Thyroid gland (tissue), 4 donors: ENCODE measurements around the gene SSTR4. TPM values are rescaled to one million over a fixed set of nuclear protein-coding genes. Genes with fewer than 3 reads are reported as not detected.
A peak's percentile ranks its signal among the peaks of the same experiment; 100 is the strongest.

Experiments used
- DNase-seq, 2 donors: peaks; one replicate each; pipeline ENCODE4 v3.0.0-alpha.2; 2019
- H3K27ac ChIP-seq, 3 donors: fragments of 200-600 bp; sonication (generic); 1 replicate in 2 of 3; 2 replicates in 1 of 3; pipeline ENCODE4 v1.5.1; 2016 to 2019; ENCODE audit warnings: mild to moderate bottlenecking in 1 of 3, moderate library complexity in 1 of 3
- H3K27me3 ChIP-seq: fragments of 200-600 bp; sonication (generic); one replicate; pipeline ENCODE4 v1.5.1; 2019
- H3K36me3 ChIP-seq, 2 donors: fragments of 200-600 bp; sonication (generic); one replicate each; pipeline ENCODE4 v1.5.1; 2016 to 2019
- H3K4me1 ChIP-seq, 2 donors: fragments of 200-600 bp; sonication (generic); one replicate each; pipeline ENCODE4 v1.5.1; 2017 to 2019
- H3K4me3 ChIP-seq, 3 donors: fragments of 200-600 bp; sonication (generic); replicated peaks in 1 of 3; 1 replicate in 2 of 3; 2 replicates in 1 of 3; pipeline ENCODE4 v1.5.1; 2016; ENCODE audit warnings: mild to moderate bottlenecking in 1 of 3
- H3K9me3 ChIP-seq: fragments of 200-600 bp; sonication (generic); one replicate; pipeline ENCODE4 v1.5.1; 2017
- POLR2A ChIP-seq, 2 donors: fragments of 450-650 bp; IDR thresholded peaks; one replicate each; pipeline ENCODE4 v1.6.1; 2017; ENCODE audit warnings: antibody characterized with exemption in 2 of 2, mild to moderate bottlenecking in 2 of 2, moderate library complexity in 1 of 2
- WGBS, 2 donors: methylation state at CpG; one replicate each; pipeline ENCODE4 v1.1.5; 2017; 5-methylcytosine and 5-hydroxymethylcytosine counted together
- intact Hi-C: fragments of 100-400 bp; cut with DNase I; formaldehyde crosslinking; loops from one replicate; pipeline ENCODE4 v1.15.1; 2023
- total RNA-seq, 4 donors: library from RNA; depleted of rRNA; stranded (reverse); fragments of >200 nt; gene quantifications; one replicate each; pipeline ENCODE4 v1.2.3, GENCODE V29; 2016
- TF ChIP-seq, protein P1 (sequence below), 6 experiments: fragments of 200-600 bp in 3 of 6; fragments of 450-650 bp in 3 of 6; sonication (generic) in 3 of 6; IDR thresholded peaks; one replicate each; pipeline ENCODE4 v1.5.1; 2016 to 2019; ENCODE audit warnings: antibody characterized with exemption in 6 of 6, mild to moderate bottlenecking in 2 of 6, inconsistent platforms in 1 of 6, moderate library complexity in 1 of 6

The SSTR4 gene
- total RNA-seq, 4 donors from 2014 or later, result not detected

DNA sequence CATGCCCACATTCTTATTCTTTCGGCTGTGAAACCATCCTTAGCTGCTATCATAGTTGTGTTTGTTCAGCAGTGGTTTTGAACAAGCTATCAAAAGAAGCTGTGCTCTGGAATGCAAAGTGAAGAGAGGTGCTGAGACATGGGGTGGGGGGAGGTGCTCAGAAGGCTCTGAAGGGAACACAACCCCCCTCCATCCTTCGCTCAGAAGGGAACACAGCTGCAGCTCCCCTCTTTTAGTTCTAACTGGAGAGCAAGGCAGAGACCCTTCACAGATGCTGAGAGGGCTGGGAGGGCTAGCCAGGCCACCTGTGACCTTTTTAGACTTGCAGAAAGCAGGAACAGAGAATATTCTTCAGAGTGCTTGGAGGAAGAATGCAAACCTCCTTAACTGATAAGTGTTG is 17.6 kb upstream of the SSTR4 start:
- TF ChIP-seq, protein P1, sequence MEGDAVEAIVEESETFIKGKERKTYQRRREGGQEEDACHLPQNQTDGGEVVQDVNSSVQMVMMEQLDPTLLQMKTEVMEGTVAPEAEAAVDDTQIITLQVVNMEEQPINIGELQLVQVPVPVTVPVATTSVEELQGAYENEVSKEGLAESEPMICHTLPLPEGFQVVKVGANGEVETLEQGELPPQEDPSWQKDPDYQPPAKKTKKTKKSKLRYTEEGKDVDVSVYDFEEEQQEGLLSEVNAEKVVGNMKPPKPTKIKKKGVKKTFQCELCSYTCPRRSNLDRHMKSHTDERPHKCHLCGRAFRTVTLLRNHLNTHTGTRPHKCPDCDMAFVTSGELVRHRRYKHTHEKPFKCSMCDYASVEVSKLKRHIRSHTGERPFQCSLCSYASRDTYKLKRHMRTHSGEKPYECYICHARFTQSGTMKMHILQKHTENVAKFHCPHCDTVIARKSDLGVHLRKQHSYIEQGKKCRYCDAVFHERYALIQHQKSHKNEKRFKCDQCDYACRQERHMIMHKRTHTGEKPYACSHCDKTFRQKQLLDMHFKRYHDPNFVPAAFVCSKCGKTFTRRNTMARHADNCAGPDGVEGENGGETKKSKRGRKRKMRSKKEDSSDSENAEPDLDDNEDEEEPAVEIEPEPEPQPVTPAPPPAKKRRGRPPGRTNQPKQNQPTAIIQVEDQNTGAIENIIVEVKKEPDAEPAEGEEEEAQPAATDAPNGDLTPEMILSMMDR (IDR thresholded peaks at IDR 0.05), result no peak
- no peak for TF ChIP-seq POLR2A (IDR thresholded peaks at IDR 0.05)
- no peak overlapping the region for H3K4me3 ChIP-seq

DNA sequence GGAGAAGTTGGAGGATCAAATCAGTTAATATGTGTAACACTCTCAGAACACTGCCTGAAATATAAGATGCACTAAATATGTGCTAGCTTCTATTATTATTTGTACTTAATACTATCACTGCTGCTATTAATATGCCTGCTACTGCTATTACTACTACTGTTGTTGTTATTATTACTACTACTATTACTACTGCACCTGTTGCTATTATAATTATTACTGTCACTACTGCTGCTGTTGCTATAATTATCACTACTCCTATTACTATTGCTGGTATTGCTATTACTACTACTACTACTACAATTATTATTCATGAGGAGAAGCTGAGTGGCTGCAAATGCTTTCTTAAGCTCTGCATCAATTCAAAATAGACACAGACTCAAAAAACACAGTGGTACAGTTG is 16.7 kb upstream of the SSTR4 start:
- Histone ChIP-seq H3K4me1 (peaks cover 0 to 19% of the 10 kb centered on the region in 2 donors), H3K27ac (no peak overlapping the region), H3K36me3 (no peaks in the 10 kb centered on the region), H3K27me3 (no peaks in the 10 kb centered on the region), H3K4me3 (no peak overlapping the region), H3K9me3 (no peaks in the 10 kb centered on the region)
- no peak for TF ChIP-seq POLR2A (IDR thresholded peaks at IDR 0.05)
- TF ChIP-seq, protein P1 (IDR thresholded peaks at IDR 0.05), result no peak
- no peak for DNase-seq
- intact Hi-C loops, result no loop called here

More for the DNA sequence above, 17.6 kb upstream of the SSTR4 start:
- no peaks in the 10 kb centered on the region for H3K36me3 ChIP-seq
- WGBS, 2 donors, result 39 to 58% methylated on average over 2 of the region's 2 CpGs
- H3K9me3 ChIP-seq, result no peaks in the 10 kb centered on the region
- no peak overlapping the region for H3K27ac ChIP-seq
- H3K4me1 ChIP-seq, result peaks cover 0 to 19% of the 10 kb centered on the region in 2 donors
- intact Hi-C loops, result no loop called here
- no peak for DNase-seq
- H3K27me3 ChIP-seq, result no peaks in the 10 kb centered on the region

DNA sequence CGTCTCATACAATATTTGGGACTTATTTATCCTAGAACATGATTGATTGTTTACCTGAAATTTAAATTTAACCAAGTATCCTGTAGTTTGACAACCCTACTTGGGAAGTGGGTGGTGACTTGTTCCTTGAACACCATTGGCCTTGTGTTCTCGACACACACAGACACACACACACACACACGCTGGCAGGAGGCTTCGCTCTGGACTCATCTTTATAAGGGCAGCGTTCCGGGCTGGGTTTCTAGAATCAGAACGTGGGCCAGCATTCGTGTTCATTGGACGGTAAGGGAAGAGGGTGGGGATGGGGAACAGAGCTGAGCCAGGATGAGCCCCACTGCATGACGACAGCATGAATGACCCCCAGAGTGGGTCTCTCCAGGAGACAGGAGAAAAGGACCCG is 16.2 kb upstream of the SSTR4 start:
- WGBS, 2 donors, result 91 to 94% methylated on average over 11 of the region's 11 CpGs

DNA sequence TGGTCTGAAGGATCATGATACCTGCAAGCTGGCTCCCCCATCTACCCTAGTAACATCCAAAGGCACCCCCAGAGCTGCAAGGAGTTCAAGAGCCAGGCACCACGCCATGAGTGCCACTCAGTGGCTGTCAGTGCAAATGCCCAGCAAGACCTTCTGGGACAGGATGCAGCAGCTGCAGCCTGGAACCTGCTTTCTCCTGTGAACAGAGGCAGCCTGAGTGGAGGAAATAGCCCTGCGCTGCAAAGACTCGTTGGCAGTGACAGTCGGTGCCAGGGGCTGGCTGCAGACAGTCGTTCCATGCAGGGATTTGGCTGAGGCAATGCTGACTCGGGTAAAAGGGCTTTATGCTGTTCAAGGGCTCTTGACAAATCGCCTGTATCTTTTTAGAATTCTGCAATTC is 15.7 kb upstream of the SSTR4 start:
- no peaks in the 10 kb centered on the region for H3K27me3 ChIP-seq
- intact Hi-C loops, result no loop called here
- no peaks in the 10 kb centered on the region for H3K36me3 ChIP-seq
- H3K9me3 ChIP-seq, result no peaks in the 10 kb centered on the region
- H3K4me3 ChIP-seq, result no peak overlapping the region
- 22 to 43% methylated on average over 4 to 7 of the region's 7 CpGs for WGBS, 2 donors
- no peak overlapping the region for H3K27ac ChIP-seq
- H3K4me1 ChIP-seq, result peaks cover 0 to 19% of the 10 kb centered on the region in 2 donors
- DNase-seq, result peak in 1 of 2 donors; percentile 44
- TF ChIP-seq, protein P1 (IDR thresholded peaks at IDR 0.05), result no peak
- TF ChIP-seq POLR2A (IDR thresholded peaks at IDR 0.05), result no peak

More for the DNA sequence above, 16.2 kb upstream of the SSTR4 start:
- no peaks in the 10 kb centered on the region for H3K36me3 ChIP-seq
- no peak for DNase-seq
- no peak overlapping the region for H3K4me3 ChIP-seq
- no peaks in the 10 kb centered on the region for H3K9me3 ChIP-seq
- intact Hi-C loops, result no loop called here
- peaks cover 0 to 19% of the 10 kb centered on the region in 2 donors for H3K4me1 ChIP-seq
- no peaks in the 10 kb centered on the region for H3K27me3 ChIP-seq
- TF ChIP-seq, protein P1 (IDR thresholded peaks at IDR 0.05), result no peak
- H3K27ac ChIP-seq, result no peak overlapping the region

GRCh38 chr20:23020230-23021018 is 14.7 kb upstream of the SSTR4 start:
- Histone ChIP-seq H3K4me3 (no peak overlapping the region), H3K27ac (no peak overlapping the region), H3K27me3 (no peaks in the 10 kb centered on the region), H3K36me3 (no peaks in the 10 kb centered on the region), H3K9me3 (no peaks in the 10 kb centered on the region), H3K4me1 (peaks cover 0 to 19% of the 10 kb centered on the region in 2 donors)
- no peak for TF ChIP-seq POLR2A (IDR thresholded peaks at IDR 0.05)
- TF ChIP-seq, protein P1 (IDR thresholded peaks at IDR 0.05), result no peak
- WGBS, 2 donors, result 95 to 97% methylated on average over 12 of the region's 12 CpGs
- intact Hi-C loops, result no loop called here
- DNase-seq, result no peak
